ENCODE measurements around the gene CACNB2.
A peak's percentile ranks its signal among the peaks of the same experiment; 100 is the strongest.

CACNB2 gene

GRCh38 chr10:18456984-18457383 lies 316.8 kb downstream of the CACNB2 start:
- no peak for DNase-seq

GRCh38 chr10:18460032-18460431 lies 319.8 kb downstream of the CACNB2 start:
- no peak for DNase-seq

- DNase-seq, result no peak
These were observed 323.5 kb downstream of the CACNB2 start for GRCh38 chr10:18463673-18464211.

- DNase-seq, result no peak
These were observed 328.9 kb downstream of the CACNB2 start for GRCh38 chr10:18469125-18469524.

GRCh38 chr10:18472977-18473376 lies 332.8 kb downstream of the CACNB2 start:
- DNase-seq, result peak in 1 of 4 experiments; percentile 3

GRCh38 chr10:18473424-18474117 lies 333.3 kb downstream of the CACNB2 start:
- no peak for DNase-seq

- DNase-seq, result no peak
These were observed 333.9 kb downstream of the CACNB2 start for GRCh38 chr10:18474118-18474455.

- no peak for DNase-seq
These were observed 335.9 kb downstream of the CACNB2 start for GRCh38 chr10:18476076-18476647.

GRCh38 chr10:18478354-18478753 lies 338.1 kb downstream of the CACNB2 start:
- no peak for DNase-seq

GRCh38 chr10:18479502-18479901 lies 339.3 kb downstream of the CACNB2 start:
- no peak for DNase-seq

- no peak for DNase-seq
These were observed 343.4 kb downstream of the CACNB2 start for GRCh38 chr10:18483516-18484186.

GRCh38 chr10:18486438-18486837 lies 346.2 kb downstream of the CACNB2 start:
- DNase-seq, result no peak

- no peak for DNase-seq
These were observed 350.5 kb downstream of the CACNB2 start for GRCh38 chr10:18490755-18491154.

- DNase-seq, result no peak
These were observed 357.7 kb downstream of the CACNB2 start for GRCh38 chr10:18497806-18498369.

GRCh38 chr10:18498998-18499397 lies 358.8 kb downstream of the CACNB2 start:
- DNase-seq, result no peak

GRCh38 chr10:18500576-18500975 lies 360.4 kb downstream of the CACNB2 start:
- no peak for DNase-seq

GRCh38 chr10:18501198-18501597 lies 361.0 kb downstream of the CACNB2 start:
- no peak for DNase-seq

GRCh38 chr10:18501629-18502028 lies 361.4 kb downstream of the CACNB2 start:
- no peak for DNase-seq

GRCh38 chr10:18504161-18504560 lies 363.9 kb downstream of the CACNB2 start:
- no peak for DNase-seq

- DNase-seq, result no peak
These were observed 365.4 kb downstream of the CACNB2 start for GRCh38 chr10:18505456-18506118.

GRCh38 chr10:18508587-18508986 lies 368.4 kb downstream of the CACNB2 start:
- no peak for DNase-seq

- no peak for DNase-seq
These were observed 374.3 kb downstream of the CACNB2 start for GRCh38 chr10:18514537-18514936.

- no peak for DNase-seq
These were observed 376.6 kb downstream of the CACNB2 start for GRCh38 chr10:18516851-18517250.

Measured in suppressor macrophage (primary cell).